Endothelial cell of umbilical vein (primary cell): ENCODE measurements around the gene TNFRSF19.

ENCODE experiments used
- EZH2 ChIP-seq: IDR thresholded peaks from 2 replicates; pipeline ENCODE4 v1.6.1; 2012; ENCODE audit warnings: borderline replicate concordance, low read depth, mild to moderate bottlenecking, moderate library complexity, low read length, inconsistent platforms; ENCODE audit not compliant: severe bottlenecking
- JUN ChIP-seq: IDR thresholded peaks from 2 replicates; pipeline ENCODE4 v1.6.1; 2011; ENCODE audit warnings: borderline replicate concordance, low read depth; ENCODE audit not compliant: insufficient read length, insufficient read depth
- MYC ChIP-seq: IDR thresholded peaks from one replicate; pipeline ENCODE4 v1.6.1; 2011; ENCODE audit warnings: mild to moderate bottlenecking, low read depth, low read length
- POLR2A ChIP-seq: IDR thresholded peaks from 2 replicates; pipeline ENCODE4 v1.6.1; 2012; ENCODE audit warnings: low read depth, mild to moderate bottlenecking, control low read depth, low read length
- TF ChIP-seq, protein P1 (sequence below), 2 donors: IDR thresholded peaks; 1 replicate in 1 of 2; 2 replicates in 1 of 2; pipeline ENCODE4 v1.5.1; 2011; ENCODE audit warnings: low read length in 2 of 2, mild to moderate bottlenecking in 2 of 2, moderate library complexity in 2 of 2, control low read depth in 1 of 2, inconsistent platforms in 1 of 2, low read depth in 1 of 2; ENCODE audit not compliant: insufficient read depth in 1 of 2; ENCODE audit errors: extremely low read depth in 1 of 2

DNA sequence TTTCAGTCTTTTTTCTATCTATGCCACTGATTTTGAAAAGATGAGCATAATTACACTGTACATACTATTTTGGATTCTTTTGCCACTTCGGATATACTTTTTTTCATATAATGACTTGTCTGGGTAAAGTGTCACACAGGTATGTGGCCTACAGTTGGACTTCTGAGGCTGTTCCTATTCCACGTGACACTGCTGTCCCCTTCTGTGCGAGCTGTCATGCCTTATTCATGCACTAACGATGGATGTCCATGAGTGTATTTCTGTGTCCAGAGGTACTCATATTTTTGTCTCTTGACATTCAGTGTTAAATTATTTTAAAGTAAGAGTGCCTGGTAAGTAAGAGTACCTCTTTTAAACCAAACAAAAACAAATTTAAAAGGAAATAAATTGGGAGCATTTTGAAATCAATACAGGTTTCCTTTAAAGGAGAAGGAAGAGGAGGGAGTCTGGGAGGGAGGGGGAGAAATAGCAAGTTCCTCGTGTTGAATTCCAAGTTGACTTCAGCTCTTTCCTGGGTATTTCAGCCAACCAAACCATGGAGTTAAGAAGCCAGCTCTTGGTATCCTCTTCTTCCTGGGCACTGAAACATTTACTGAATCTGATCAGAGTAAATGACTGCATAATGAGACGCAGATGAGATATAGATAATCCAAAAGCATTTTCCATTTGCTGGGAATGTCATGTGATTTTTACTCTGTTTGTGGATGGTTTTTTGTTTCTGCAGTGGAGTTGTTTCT is 61.3 kb downstream of the TNFRSF19 start:
- TF ChIP-seq MYC (no peak), JUN (no peak), EZH2 (no peak), POLR2A (no peak)
- TF ChIP-seq, protein P1, sequence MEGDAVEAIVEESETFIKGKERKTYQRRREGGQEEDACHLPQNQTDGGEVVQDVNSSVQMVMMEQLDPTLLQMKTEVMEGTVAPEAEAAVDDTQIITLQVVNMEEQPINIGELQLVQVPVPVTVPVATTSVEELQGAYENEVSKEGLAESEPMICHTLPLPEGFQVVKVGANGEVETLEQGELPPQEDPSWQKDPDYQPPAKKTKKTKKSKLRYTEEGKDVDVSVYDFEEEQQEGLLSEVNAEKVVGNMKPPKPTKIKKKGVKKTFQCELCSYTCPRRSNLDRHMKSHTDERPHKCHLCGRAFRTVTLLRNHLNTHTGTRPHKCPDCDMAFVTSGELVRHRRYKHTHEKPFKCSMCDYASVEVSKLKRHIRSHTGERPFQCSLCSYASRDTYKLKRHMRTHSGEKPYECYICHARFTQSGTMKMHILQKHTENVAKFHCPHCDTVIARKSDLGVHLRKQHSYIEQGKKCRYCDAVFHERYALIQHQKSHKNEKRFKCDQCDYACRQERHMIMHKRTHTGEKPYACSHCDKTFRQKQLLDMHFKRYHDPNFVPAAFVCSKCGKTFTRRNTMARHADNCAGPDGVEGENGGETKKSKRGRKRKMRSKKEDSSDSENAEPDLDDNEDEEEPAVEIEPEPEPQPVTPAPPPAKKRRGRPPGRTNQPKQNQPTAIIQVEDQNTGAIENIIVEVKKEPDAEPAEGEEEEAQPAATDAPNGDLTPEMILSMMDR (IDR thresholded peaks at IDR 0.05; ENCODE audit: extremely low read depth in 1 of 2, insufficient read depth in 1 of 2, low read depth in 1 of 2, low read length in 2 of 2) = no peak
